Measurements from ENCODE around the gene MISFA. TPM values are rescaled to one million over a fixed set of nuclear protein-coding genes. Genes with fewer than 3 reads are reported as not detected.

The MISFA gene
- total RNA-seq, 1 experiment from 2014 or later, result 3.7 TPM

- Histone ChIP-seq H3K56ac (ENCODE audit: insufficient read length, low read depth, low read length) (no peak overlapping the region), H3K23ac (ENCODE audit: insufficient read length, low read depth, low read length) (no peak overlapping the region), H3K9me3 (ENCODE audit: control insufficient read depth, low read depth, low read length) (no peaks in the 10 kb centered on the region), H3K4ac (ENCODE audit: low read depth, low read length) (no peak overlapping the region), H3K9ac (ENCODE audit: extremely low read depth, insufficient read length, low read length) (no peak overlapping the region), H3K79me1 (ENCODE audit: insufficient read depth, low read depth, low read length, poor library complexity, severe bottlenecking) (no peaks in the 10 kb centered on the region), H3K4me2 (ENCODE audit: insufficient read depth, insufficient read length, low read length) (no peak overlapping the region), H2AK5ac (ENCODE audit: insufficient read length, low read length) (no peak overlapping the region), H4K5ac (ENCODE audit: insufficient read length, low read depth, low read length) (no peak overlapping the region), H2BK20ac (ENCODE audit: low read depth, low read length, poor library complexity, severe bottlenecking) (no peak overlapping the region), H4K8ac (replicated peaks; ENCODE audit: insufficient read length, low read depth, low read length) (no peak overlapping the region), H4K20me1 (ENCODE audit: control insufficient read depth, insufficient read depth, insufficient read length) (no peaks in the 10 kb centered on the region), H3K27ac (ENCODE audit: insufficient read length, low read depth, low read length) (no peak overlapping the region), H3K79me2 (ENCODE audit: insufficient read depth, low read length) (no peaks in the 10 kb centered on the region), H2BK12ac (ENCODE audit: insufficient read length, low read depth, low read length) (no peak overlapping the region), H3K18ac (ENCODE audit: insufficient read length, low read depth, low read length) (no peak overlapping the region), H2BK5ac (ENCODE audit: insufficient read length, low read length) (no peak overlapping the region), H3T11ph (ENCODE audit: low read length) (no peak overlapping the region), H3K23me2 (ENCODE audit: insufficient read length, low read depth, low read length, poor library complexity, severe bottlenecking) (no peaks in the 10 kb centered on the region), H4K91ac (ENCODE audit: insufficient read length, low read depth, low read length) (no peak overlapping the region), H2AFZ (ENCODE audit: low read length) (no peak overlapping the region), H3K27me3 (ENCODE audit: insufficient read depth, low read length) (no peaks in the 10 kb centered on the region), H3K4me1 (ENCODE audit: insufficient read depth, low read length) (no peaks in the 10 kb centered on the region), H2BK15ac (ENCODE audit: low read depth, low read length) (no peak overlapping the region), H3K14ac (ENCODE audit: insufficient read depth, low read length) (no peak overlapping the region), H2BK120ac (ENCODE audit: low read depth, low read length, poor library complexity, severe bottlenecking) (no peak overlapping the region)
- H3K4me3 Mint-ChIP-seq, result no peak overlapping the region
- H3K4me1 Mint-ChIP-seq, result no peaks in the 10 kb centered on the region
- TF ChIP-seq, protein P1, sequence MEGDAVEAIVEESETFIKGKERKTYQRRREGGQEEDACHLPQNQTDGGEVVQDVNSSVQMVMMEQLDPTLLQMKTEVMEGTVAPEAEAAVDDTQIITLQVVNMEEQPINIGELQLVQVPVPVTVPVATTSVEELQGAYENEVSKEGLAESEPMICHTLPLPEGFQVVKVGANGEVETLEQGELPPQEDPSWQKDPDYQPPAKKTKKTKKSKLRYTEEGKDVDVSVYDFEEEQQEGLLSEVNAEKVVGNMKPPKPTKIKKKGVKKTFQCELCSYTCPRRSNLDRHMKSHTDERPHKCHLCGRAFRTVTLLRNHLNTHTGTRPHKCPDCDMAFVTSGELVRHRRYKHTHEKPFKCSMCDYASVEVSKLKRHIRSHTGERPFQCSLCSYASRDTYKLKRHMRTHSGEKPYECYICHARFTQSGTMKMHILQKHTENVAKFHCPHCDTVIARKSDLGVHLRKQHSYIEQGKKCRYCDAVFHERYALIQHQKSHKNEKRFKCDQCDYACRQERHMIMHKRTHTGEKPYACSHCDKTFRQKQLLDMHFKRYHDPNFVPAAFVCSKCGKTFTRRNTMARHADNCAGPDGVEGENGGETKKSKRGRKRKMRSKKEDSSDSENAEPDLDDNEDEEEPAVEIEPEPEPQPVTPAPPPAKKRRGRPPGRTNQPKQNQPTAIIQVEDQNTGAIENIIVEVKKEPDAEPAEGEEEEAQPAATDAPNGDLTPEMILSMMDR (conservative IDR thresholded peaks at IDR 0.05), result no peak
- WGBS (ENCODE audit: extremely low coverage, insufficient read length, low lambda C conversion rate), result no CpG with 5 or more reads among the region's 1 CpG
- no peaks in the 10 kb centered on the region for H3K9me3 Mint-ChIP-seq
- H3K27ac Mint-ChIP-seq, result no peak overlapping the region
- DNase-seq, result no peak
- H3K36me3 Mint-ChIP-seq (ENCODE audit: insufficient read depth in 1 of 3, low read depth in 3 of 3), result no peaks in the 10 kb centered on the region
- H3K27me3 Mint-ChIP-seq (ENCODE audit: low read depth), result peaks cover 20% of the 10 kb centered on the region
Observed at GRCh38 chr11:18641677-18642076, 42.1 kb downstream of the MISFA start.

Measured in H9 (cell line).